GM19023 (cell line): Measurements from ENCODE around the gene PTPRS.
"Not testable (repeated sequence)": the region's sequence is repeated elsewhere in the genome, so short reads cannot be mapped to it uniquely, and the experiment has no call there.

Source experiments
- ATAC-seq: cut with Tn5 transposase; IDR thresholded peaks from one replicate; pipeline ENCODE4 v1.9.1; 2021; ENCODE audit warnings: mild to moderate bottlenecking, moderate library complexity; ENCODE audit not compliant: unreplicated experiment

PTPRS gene

DNA sequence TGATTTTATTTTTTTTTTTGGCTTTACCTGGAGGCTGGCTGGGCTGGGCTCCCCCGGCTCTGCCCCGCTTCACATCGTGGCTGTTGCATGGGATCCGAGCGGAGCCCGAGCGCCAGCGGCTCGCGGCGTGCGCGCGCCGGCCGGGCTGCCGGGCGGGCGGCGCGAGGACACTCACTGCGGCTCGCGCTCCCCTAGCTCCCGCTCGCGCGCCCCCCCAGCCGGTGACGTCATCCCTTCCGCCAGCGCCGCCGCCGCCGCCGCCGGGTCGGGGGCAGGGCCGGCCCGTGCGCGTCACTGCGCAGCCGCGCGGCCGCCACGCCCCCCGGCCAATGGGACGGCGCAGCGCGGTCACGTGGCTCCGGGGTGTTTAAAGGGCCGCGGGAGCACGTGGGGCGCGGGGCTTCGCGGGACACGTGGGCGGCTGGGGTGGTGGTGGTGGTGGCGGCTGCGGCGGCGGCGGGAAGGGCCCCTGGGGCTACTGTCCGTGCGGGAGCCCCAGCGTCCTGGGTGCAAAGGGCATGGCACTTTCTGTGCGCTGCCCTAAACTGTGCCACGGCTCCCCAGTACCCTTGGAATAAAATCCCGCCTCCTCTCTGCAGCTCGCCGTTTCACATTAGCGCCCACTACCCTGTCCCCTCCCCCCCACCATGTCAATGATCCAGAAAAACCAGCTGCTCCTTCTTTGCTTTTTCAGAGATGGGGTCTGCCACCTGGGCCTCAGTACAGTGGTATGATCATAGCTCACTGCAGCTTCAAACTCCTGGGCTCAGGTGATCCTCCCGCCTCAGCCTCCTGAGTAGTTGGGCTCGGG, at the start of gene PTPRS:
Gene PTPRS, minus strand, starts transcription at position 176 of the 811 bp plus-strand sequence. CDS start 54,672 bp downstream, outside the sequence.
- ATAC-seq = peak; percentile 62

DNA sequence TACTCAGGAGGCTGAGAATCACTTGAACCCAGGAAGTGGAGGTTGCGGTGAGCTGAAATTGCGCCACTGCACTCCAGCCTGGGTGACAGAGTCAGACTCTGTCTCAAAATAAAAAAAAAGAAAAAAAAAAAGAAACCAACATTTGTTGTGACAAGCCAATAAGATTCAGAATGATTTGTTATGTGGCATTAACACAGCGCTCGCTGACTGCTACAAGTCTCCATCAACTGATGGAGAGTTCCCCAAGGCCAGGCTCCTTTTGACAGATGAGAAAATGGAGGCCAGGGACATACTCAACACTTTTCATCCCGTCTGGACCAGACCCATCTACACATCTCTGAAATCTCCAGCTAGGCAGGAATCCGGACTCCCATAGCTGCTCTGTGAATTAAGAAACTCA, 48.7 kb upstream of the PTPRS start:
- no peak for ATAC-seq

DNA sequence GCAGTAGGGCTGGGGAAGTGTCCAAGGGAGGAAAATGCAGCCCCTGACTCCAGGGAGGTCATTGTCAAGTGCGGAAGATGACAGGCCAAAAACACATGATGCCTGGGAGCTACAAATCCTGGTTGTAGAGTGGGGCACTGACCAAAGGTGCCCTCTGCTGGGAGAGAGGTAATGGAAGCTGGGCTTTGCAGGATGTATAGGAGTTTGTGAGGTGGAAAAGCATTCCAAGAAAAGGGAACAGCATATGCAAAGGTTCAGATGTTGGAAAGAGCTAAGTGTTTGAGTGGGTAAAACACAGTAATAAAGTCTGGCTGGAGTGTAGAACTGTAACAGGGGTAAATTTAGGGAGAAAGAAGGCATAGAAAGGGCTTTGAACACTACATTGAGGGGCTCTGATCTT, 46.9 kb upstream of the PTPRS start:
- ATAC-seq = no peak

DNA sequence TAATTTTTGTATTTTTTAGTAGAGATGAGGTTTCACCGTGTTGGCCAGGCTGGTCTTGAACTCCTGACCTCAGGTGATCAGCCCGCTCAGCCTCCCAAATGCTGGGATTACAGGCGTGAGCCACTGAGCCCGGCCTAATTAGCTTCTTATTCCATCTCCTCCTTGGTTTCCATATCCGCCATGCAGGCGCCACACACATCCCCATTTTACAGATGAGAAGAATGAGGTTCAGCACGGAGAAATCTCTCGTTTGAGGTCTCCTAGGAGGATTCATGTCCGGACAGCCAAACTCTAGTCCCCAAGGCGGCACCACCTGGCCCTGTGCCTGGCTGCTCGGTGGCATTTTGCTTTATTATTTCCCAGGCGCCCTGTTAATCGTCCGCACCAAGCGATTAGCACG, 46.2 kb upstream of the PTPRS start:
- ATAC-seq = no peak

DNA sequence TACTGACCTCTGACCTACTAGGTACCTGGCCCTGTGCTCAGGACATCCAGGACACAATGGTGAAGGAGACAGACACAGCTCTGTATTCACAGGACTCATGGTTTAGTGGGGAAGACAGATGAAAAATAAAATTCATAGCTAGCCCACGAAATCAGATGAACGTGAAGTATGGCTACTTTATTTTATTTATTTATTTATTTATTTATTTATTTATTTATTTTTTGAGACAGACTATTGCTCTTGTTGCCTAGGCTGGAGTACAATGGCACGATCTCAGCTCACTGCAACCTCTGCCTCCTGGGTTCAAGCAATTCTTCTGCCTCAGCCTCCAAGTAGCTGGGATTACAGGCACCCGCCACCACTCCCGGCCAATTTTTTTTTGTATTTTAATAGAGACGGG, 40.6 kb upstream of the PTPRS start:
- not testable (repeated sequence) for ATAC-seq

DNA sequence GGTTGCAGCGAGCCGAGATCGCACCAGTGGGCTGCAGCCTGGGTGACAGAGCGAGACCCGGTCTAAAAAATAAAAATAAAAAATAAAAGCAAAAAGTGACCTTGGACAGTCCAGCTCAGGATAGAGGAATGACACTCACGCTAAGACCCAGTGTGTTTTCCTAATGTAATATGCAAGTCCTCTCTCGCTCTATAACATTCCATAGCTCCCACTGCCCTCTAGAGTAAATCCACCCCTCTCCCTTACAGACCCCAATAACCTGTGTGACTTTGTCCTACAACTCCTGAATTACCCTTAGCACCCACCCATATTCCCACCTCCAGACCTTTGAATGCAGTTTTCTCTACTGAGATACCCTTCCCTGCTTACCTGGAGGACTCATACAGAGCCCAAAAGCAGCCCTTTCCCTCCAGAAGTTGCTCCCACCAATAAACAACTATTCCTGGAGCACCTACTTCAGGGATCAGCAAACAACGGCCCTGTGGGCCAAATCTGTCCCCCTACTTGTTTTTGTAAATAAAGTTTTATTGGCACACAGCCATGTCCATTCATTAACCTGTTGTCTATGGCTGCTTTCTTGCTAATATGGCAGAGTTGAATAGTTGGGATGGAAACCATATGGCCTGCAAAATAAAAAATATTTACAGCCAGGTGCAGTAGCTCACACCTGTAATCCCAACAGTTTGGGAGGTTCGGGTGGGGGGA, 39.8 kb upstream of the PTPRS start:
- ATAC-seq = no peak

DNA sequence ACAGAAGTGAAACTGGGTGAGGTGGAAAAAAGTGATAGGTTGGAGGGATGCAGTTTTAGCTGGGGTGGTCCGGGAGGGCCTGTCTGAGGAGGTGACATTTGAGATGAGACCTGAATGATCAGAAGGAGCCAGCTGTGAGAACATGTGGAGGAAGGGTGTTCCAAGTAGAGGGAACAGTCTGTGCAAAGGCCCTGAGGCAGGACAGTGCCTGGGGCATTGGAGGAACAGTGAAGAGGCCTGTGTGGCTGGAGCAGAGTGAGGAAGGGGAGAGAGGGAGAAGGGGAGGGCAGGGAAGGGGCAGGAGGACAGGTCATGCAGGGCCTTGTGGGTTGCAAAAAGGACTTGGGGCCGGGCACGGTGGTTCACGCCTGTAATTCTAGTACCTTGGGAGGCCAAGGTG, 36.3 kb upstream of the PTPRS start:
- ATAC-seq = no peak

DNA sequence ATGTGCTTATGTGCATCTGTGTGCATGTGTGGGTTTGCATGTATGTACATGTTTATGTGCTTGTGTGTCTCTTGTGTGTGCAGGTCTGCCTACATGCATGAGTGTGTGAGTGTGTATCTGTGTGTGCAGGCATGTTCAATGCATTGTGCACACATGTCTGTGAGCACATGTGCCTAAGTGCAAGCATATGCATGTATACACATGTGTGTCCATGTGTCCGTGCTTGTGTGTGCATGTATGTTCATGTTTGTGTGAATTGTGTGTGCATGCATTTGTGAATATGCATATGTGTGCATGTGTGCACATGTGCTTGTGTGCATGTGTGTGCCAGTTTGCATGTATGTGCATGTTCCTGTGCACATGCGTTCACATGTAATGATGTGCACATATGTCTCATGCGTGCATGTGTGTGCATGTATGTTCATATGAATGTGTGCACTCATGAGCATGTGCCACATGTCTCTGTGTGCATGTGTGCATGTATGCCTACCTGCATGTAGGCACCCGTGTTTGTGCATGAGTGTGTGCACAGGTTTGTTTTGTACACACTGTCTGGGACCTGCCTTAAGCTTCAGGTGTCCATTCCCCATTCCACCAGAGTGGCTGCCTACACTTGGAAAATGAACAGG, 32.1 kb upstream of the PTPRS start:
- no peak for ATAC-seq

DNA sequence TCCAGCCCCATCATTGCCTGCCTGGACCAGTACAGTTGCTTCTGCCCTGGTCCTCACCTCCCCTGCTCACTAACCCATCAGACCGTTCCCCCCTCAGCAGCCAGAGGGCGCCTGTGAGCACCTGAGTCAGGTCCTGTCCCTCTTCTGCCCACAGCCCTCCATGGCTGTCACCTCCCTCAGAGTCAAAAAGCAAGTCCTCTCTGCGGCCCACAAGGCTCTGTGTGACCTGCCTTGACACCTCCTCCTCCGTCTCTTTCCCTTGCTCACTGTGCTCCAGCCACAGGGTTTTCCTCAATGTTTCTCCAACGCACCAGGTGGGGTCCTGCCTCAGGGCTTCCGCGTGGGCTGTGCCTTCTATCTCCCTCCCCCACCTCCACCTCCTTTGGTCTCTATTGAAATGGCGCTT, 29.4 kb upstream of the PTPRS start:
- no peak for ATAC-seq

DNA sequence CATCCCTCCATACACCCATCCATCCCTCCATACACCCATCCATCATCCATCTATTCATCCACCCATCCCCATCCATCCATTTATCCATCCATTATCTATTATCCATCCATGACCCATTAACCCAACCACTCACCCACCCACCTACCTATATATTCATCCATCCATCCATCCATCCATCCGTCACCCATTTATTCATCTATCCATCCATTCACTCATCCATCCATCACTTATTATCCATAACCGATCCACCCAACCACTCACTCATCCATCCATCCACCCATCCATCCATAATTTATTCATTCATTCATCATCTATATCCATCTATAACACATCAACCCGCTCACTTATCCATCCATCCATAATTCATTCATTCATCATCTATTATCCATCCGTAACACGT, 28.7 kb upstream of the PTPRS start:
- ATAC-seq = no peak

DNA sequence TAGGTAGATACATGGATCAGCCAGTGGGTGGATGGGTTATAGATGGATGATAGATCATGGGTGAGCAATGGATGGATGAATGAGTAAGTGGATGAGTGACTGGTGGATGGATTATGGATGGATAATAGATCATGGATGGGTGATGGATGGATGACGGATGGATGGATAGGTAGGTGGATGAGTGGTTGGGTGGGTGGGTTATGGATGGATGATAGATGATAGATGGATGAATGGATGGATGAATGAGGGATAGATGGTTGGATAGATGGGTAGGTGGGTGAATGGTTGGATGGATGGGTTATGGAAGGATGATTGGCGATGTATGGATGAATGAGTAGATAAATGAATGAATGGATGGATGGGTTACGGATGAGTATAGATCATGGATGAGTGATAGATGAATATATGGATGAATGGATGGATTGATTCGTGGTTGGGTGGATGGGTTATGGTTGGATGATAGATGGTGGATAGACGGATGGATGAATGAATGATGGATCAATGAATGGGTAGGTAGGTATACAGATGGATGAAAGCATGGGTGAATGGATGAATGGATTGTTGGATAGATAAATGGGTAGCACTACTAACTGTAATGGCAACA, 27.0 kb upstream of the PTPRS start:
- ATAC-seq = no peak

DNA sequence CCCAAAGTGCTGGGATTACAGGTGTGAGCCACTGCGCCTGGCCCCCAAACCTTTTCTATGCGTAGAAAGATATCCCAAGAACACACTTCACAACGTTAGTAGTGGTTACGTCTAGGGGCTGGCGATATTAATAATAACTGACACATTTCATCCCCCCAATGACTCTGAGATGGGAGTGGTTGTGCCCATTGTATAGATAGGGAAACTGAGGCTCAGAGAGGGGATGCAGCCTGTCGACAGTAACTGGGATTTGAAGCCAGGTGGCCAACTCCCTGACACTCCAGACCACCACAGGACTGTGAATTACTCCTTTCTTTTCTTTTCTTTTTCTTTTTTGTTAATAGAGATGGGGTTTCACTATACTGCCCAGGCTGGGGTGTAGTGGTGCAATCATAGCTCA, 25.3 kb upstream of the PTPRS start:
- no peak for ATAC-seq

DNA sequence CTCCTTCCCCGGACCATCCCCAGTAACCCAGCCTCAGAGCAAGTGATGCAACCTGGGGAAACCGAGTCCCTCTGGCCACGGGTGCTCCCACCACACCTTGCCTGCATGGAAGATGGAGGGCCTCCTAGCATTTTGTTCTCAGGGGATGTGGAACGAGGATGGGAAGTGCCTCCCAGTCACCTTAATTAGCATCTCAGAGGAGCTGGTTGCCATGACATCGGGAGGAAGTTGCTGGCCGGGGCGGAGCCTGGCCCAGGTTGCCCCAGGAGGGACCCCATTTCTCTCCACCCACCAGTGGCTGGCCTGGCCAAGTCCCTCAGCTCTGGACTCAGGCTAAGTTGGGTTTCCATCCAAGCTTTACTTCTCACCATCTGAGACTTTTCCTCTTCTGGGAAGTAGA, 24.1 kb upstream of the PTPRS start:
- no peak for ATAC-seq

DNA sequence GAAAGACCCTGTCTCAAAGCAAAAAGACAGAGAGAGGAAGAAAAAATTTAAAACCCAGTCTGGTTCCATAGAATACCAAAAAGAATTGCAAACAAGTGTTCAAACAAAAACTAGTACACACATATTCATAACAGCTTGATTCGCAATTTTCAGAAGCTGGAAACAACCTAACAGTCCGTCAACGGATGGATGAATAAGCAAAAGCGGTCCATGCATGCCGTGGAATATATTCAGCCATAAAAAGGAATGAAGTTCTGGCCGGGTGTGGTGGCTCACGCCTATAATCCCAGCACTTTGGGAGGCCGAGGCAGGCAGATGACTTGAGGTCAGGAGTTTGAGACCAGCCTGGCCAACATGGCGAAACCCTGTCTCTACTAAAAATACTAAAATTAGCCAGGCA, 21.2 kb upstream of the PTPRS start:
- ATAC-seq = not testable (repeated sequence)

DNA sequence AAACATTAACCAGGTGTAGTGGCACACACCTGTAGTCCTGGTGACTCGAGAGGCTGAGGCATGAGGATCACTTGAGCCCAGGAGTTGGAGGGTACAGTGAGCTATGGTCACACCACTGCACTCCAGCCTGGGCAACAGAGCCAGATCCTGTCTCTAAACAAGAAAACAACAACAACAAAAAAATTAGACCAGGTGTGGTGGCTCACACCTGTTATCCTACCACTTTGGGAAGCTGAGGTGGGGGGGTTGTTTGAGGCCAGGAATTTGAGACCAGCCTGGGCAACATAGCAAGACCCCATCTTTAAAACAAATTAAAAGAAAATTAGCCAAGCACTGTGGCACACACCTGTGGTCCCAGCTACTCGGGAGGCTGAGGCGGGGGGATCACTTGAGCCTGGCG, 20.8 kb upstream of the PTPRS start:
- ATAC-seq = no peak

DNA sequence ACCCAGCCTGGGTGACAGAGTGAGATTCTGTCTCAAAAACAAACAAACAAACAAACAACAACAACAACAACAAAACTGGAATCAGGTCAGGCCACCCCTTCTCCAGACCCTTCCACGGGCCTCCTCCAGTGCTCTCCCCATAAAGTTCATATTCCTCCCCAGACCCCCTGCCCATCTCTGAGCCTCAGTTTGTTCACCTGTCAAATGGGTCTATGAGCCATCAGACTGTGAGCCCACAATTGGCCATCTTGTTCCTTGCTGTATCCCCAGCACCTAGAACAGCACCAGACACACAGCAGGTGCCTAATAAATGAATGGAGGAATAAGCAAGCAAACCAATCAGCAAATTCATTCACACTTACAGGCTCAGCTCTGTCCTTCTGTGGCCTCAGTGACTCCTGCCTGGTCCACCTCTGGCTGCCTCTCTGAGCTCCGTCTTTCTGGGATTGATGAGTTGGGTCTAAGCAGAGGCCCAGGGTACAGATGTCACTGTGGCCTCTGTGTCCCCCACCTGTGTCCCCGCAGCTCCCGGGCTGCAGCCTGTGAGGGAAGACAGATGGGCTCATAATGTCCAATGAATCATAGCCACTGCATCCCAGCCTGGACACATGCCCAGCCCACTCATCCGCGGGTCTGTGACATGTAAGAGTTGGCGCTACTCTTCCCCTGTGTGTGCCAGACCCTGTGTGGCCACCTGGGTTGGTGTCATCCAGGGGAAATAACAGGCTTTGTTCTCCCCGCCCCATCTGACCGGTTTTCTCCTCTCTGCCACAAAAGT, 19.6 kb upstream of the PTPRS start:
- ATAC-seq = no peak

DNA sequence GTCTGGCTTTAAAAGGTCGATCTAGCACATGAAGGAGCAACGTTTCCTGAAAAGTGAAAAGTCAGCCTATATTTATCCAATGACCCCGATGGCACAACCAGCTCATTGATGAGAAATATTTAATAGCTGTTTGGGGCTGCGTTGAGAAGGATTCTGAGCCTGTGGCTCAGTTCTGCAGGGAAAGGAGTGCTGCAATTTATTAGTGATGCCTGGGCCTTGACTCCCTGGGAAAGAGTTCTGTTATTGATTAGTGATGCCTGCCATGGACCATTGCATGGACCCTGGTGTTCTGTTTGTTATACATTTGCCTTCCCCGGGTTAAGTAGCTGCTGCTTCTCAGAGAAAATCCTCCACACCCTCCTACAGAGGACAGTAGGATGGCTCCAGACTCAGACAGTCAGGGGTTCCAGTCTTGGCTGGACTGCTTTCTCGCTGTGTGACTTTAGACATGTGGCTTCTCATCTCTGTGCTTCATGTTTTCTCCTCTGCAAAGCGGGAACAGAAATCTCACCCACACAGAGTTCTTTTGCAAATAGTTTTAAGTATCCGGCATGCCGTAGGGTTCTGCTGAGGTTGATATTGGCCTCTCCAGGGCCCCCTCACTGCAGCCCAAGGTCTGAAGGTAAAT, 17.7 kb upstream of the PTPRS start:
- ATAC-seq = no peak

DNA sequence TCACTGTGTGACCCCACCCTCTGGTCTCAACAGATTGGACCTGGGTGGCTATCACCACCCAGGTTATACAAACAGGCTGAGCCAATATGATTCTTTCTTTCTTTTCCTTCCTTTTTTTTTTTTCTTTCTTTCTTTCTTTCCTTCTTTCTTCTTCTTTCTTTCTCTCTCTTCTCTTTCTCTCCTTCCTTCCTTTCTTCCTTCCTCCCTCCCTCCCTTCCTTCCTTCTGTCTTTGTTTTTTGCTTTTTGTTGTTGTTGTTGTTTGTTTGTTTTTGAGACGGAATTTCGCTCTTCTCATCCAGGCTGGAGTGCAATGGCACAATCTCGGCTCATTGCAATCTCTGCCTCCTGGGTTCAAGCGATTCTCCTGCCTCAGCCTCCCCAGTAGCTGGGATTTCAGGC, 17.0 kb upstream of the PTPRS start:
- no peak for ATAC-seq

DNA sequence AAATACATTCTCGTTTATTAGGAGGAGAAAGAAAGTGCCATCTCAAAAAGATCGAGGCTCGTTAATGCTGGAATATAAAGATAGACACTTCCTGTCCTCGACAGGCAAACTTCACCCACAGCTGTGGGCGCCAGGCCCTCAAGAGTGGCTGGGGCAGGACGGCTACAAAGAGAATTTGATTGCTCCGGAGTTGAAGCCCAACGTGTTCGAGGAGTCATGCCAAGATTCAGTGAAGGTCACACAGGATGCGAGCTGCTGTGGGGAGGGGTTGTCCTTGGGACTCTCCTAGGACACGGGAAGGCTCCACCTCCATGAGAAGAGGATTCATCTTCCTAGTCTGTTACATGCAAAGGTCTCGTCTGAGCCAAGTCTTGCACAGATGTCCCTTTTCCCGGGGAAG, 16.3 kb upstream of the PTPRS start:
- ATAC-seq = no peak

DNA sequence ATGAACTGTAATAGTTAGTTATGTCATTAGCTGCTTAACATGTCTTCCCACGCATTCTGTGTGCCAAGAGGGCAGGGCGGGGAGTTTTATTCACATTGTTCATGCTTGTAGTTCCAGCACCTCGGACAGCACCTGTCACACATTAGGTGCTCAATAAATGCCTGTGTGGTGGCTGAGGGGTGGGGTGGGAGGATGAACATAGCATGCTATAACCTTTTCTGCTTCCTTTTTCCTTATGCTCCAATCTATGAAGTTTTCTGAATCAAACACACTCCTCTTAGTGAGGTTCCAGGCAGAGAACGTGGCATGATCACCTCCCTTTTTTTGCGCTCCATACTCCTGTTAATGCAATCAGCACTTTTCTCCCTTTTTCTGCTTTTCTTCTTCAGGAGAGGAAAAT, 15.8 kb upstream of the PTPRS start:
- no peak for ATAC-seq
